Transverse colon (tissue), 4 donors: Measurements from ENCODE around the gene MARK2.

Source experiments
- EP300 ChIP-seq: sonication (generic); formaldehyde crosslinking; IDR thresholded peaks from one replicate; pipeline ENCODE4 v1.6.1; 2017; ENCODE audit warnings: antibody characterized with exemption, low read depth
- POLR2A ChIP-seq: fragments of 450-650 bp; IDR thresholded peaks from one replicate; pipeline ENCODE4 v1.6.1; 2016; ENCODE audit warnings: antibody characterized with exemption, mild to moderate bottlenecking, moderate library complexity
- POLR2AphosphoS5 ChIP-seq, 3 donors: sonication (generic); formaldehyde crosslinking; IDR thresholded peaks; one replicate each; pipeline ENCODE4 v1.6.1; 2016; ENCODE audit warnings: antibody characterized with exemption in 3 of 3
- TF ChIP-seq, protein P1 (sequence below), 5 experiments: fragments of 200-600 bp in 3 of 5; fragments of 450-650 bp in 2 of 5; sonication (generic) in 3 of 5; IDR thresholded peaks; 1 replicate in 2 of 5; 2 replicates in 3 of 5; pipeline ENCODE4 v1.5.1; 2016 to 2017; ENCODE audit warnings: antibody characterized with exemption in 5 of 5, inconsistent platforms in 3 of 5, mild to moderate bottlenecking in 2 of 5, moderate library complexity in 1 of 5

DNA sequence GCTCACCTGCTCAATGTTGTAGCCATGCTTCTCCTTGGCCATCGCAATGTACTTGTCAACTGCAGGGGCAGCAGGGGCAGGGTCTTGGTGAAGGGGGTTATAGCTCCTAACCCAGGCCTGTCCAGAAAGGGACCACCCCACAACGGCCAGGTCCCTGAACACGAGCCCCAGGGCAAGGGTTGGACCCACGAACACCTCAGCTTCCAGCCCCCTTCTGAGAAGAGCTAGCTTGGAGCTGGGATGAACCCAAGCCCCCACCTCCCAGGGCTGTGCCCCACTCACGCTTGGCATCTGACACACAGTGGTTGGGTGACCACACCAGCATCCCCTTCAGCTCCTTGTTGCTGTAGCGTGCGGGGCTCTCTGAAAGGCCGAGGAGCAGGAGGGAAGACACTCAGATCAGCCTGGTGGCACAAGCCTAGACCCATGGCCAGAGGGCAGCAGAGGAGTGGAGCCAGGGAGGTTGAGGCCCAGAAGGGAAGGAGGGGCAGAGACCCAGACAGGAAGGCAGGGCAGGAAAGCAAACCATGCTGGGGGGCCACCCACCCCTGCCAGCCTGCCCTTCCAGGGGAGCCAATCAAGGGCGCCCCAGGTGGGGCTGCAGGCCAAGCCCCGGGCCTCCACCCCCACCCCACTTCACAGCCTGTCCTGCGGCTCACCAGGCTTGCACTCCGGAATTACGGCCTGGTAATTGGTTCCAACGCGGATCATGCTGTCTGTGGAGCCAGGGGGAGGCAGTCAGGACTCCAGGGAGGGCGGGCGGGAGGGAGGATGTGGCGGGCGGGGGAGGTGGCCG lies 76.2 kb downstream of the MARK2 start:
- TF ChIP-seq POLR2A (no peak), POLR2AphosphoS5 (IDR thresholded peaks at IDR 0.05) (no peak), EP300 (no peak)
- TF ChIP-seq, protein P1, sequence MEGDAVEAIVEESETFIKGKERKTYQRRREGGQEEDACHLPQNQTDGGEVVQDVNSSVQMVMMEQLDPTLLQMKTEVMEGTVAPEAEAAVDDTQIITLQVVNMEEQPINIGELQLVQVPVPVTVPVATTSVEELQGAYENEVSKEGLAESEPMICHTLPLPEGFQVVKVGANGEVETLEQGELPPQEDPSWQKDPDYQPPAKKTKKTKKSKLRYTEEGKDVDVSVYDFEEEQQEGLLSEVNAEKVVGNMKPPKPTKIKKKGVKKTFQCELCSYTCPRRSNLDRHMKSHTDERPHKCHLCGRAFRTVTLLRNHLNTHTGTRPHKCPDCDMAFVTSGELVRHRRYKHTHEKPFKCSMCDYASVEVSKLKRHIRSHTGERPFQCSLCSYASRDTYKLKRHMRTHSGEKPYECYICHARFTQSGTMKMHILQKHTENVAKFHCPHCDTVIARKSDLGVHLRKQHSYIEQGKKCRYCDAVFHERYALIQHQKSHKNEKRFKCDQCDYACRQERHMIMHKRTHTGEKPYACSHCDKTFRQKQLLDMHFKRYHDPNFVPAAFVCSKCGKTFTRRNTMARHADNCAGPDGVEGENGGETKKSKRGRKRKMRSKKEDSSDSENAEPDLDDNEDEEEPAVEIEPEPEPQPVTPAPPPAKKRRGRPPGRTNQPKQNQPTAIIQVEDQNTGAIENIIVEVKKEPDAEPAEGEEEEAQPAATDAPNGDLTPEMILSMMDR (IDR thresholded peaks at IDR 0.05), result no peak
